AG10803 (cell line): ENCODE measurements around the gene CTCF.

Experiments used
- DNase-seq: peaks from one replicate; pipeline ENCODE4 v3.0.0; 2010; ENCODE audit warnings: low read depth
- H3K4me3 ChIP-seq: 2 replicates; pipeline ENCODE4 v1.5.1; 2011; ENCODE audit warnings: mild to moderate bottlenecking, low read length, control low read depth
- CTCF ChIP-seq: conservative IDR thresholded peaks from 2 replicates; pipeline ENCODE4 v1.5.1; 2011; ENCODE audit warnings: mild to moderate bottlenecking, low read length, control low read depth, inconsistent platforms

Gene CTCF

GRCh38 chr16:67598527-67598926 lies 36.2 kb downstream of the CTCF start:
- no peak for TF ChIP-seq CTCF
- no peak for DNase-seq
- H3K4me3 ChIP-seq = no peak overlapping the region

GRCh38 chr16:67605641-67606040 lies 43.3 kb downstream of the CTCF start:
- no peak for DNase-seq
- H3K4me3 ChIP-seq = no peak overlapping the region
- no peak for TF ChIP-seq CTCF

GRCh38 chr16:67606632-67607031 lies 44.3 kb downstream of the CTCF start:
- DNase-seq = no peak
- no peak for TF ChIP-seq CTCF
- H3K4me3 ChIP-seq = no peak overlapping the region

GRCh38 chr16:67608364-67608763 lies 46.0 kb downstream of the CTCF start:
- DNase-seq = no peak
- TF ChIP-seq CTCF = no peak
- no peak overlapping the region for H3K4me3 ChIP-seq

- TF ChIP-seq CTCF = no peak
- no peak overlapping the region for H3K4me3 ChIP-seq
- DNase-seq = no peak
These were observed 51.5 kb downstream of the CTCF start for GRCh38 chr16:67613808-67614207.

- no peak for TF ChIP-seq CTCF
- no peak overlapping the region for H3K4me3 ChIP-seq
- DNase-seq = no peak
These were observed 65.9 kb downstream of the CTCF start for GRCh38 chr16:67628216-67628615.

GRCh38 chr16:67632415-67633172 lies 70.3 kb downstream of the CTCF start:
- no peak for TF ChIP-seq CTCF
- DNase-seq = peak; percentile 28
- no peak overlapping the region for H3K4me3 ChIP-seq
